H1 (cell line): ENCODE measurements around the gene PIM1. TPM values are rescaled to one million over a fixed set of nuclear protein-coding genes. Genes with fewer than 3 reads are reported as not detected.
A peak's percentile ranks its signal among the peaks of the same experiment; 100 is the strongest.

Experiments used
- CTCF ChIA-PET: fragments of 300-600 bp; sonication (Branson Sonifier 250); formaldehyde crosslinking; loops from one replicate; lab custom pipeline; 2021; ENCODE audit not compliant: partially characterized antibody; lab: Charles Lee
- POLR2A ChIA-PET: fragments of 300-600 bp; sonication (Branson Sonifier 250); formaldehyde crosslinking; loops from one replicate; lab custom pipeline; 2021; ENCODE audit warnings: inconsistent platforms; ENCODE audit not compliant: partially characterized antibody; lab: Charles Lee
- DNase-seq, 2 experiments: peaks; one replicate each; pipeline versions ENCODE4 v3.0.0 to v3.0.0-alpha.2; 2010 to 2022; ENCODE audit warnings: low spot score in 2 of 2, low read depth in 1 of 2, mixed read lengths in 1 of 2
- FAIRE-seq: peaks from 2 replicates; lab custom pipeline; 2011; peaks lifted over from hg19 to GRCh38; lab: Jason Lieb, UNC
- H2AFZ ChIP-seq: 2 replicates; pipeline ENCODE4 v1.8.1; 2012; ENCODE audit warnings: low read length, inconsistent platforms
- H2AK5ac ChIP-seq: 2 replicates; pipeline ENCODE4 v1.6.1; 2013; ENCODE audit warnings: low read depth, low read length
- H2BK120ac ChIP-seq: replicated peaks from 2 replicates; pipeline ENCODE3; 2013; ENCODE audit warnings: low read depth, low read length, inconsistent platforms
- H2BK12ac ChIP-seq: 2 replicates; pipeline ENCODE4 v1.6.1; 2013; ENCODE audit warnings: low read depth, low read length
- H2BK15ac ChIP-seq: 2 replicates; pipeline ENCODE4 v1.6.1; 2013; ENCODE audit warnings: low read length
- H2BK20ac ChIP-seq: 2 replicates; pipeline ENCODE4 v1.6.1; 2013; ENCODE audit warnings: low read length
- H2BK5ac ChIP-seq: 2 replicates; pipeline ENCODE4 v1.6.1; 2013; ENCODE audit warnings: low read depth, low read length
- H3K14ac ChIP-seq: 2 replicates; pipeline ENCODE4 v1.6.1; 2013; ENCODE audit warnings: inconsistent platforms; ENCODE audit not compliant: insufficient read length
- H3K18ac ChIP-seq: 2 replicates; pipeline ENCODE4 v1.6.1; 2013; ENCODE audit warnings: low read length; ENCODE audit errors: extremely low read depth
- H3K23ac ChIP-seq: 2 replicates; pipeline ENCODE4 v1.6.1; 2013; ENCODE audit warnings: inconsistent platforms; ENCODE audit not compliant: insufficient read length
- H3K23me2 ChIP-seq: 2 replicates; pipeline ENCODE4 v1.6.1; 2013; ENCODE audit warnings: low read depth, low read length
- H3K27ac ChIP-seq: 2 replicates; pipeline ENCODE4 v1.6.1; 2011; ENCODE audit warnings: low read depth, low read length, inconsistent platforms
- H3K27me3 ChIP-seq, 4 experiments: replicated peaks in 1 of 4; 1 replicate in 1 of 4; 2 replicates in 3 of 4; pipeline versions ENCODE4 v1.6.1 to v1.8.1; 2011 to 2013; ENCODE audit warnings: low read length in 3 of 4, mild to moderate bottlenecking in 3 of 4, inconsistent platforms in 2 of 4, mixed read lengths in 2 of 4, moderate library complexity in 1 of 4; ENCODE audit not compliant: control insufficient read depth in 3 of 4, insufficient read depth in 3 of 4; ENCODE audit errors: extremely low read depth in 1 of 4
- H3K36me3 ChIP-seq, 4 experiments: 2 replicates each; pipeline versions ENCODE4 v1.6.1 to v1.8.1; 2011 to 2013; ENCODE audit warnings: mild to moderate bottlenecking in 4 of 4, low read length in 3 of 4, moderate library complexity in 2 of 4, control low read depth in 1 of 4, inconsistent platforms in 1 of 4; ENCODE audit not compliant: insufficient read depth in 4 of 4, control insufficient read depth in 2 of 4
- H3K4ac ChIP-seq: replicated peaks from 2 replicates; pipeline ENCODE3; 2013; ENCODE audit warnings: low read length, low read depth, mixed read lengths, inconsistent platforms; ENCODE audit not compliant: insufficient read length
- H3K4me1 ChIP-seq, 4 experiments: replicated peaks in 1 of 4; 1 replicate in 1 of 4; 2 replicates in 3 of 4; pipeline versions ENCODE4 v1.6.1 to v1.8.1; 2011 to 2013; ENCODE audit warnings: low read length in 3 of 4, inconsistent platforms in 2 of 4, mixed read lengths in 1 of 4; ENCODE audit not compliant: insufficient read depth in 4 of 4, control insufficient read depth in 3 of 4
- H3K4me2 ChIP-seq, 2 experiments: 2 replicates each; pipeline versions ENCODE4 v1.6.1 to v1.8.1; 2011 to 2013; ENCODE audit warnings: low read depth in 2 of 2, low read length in 2 of 2, control low read depth in 1 of 2, inconsistent platforms in 1 of 2, mild to moderate bottlenecking in 1 of 2; ENCODE audit not compliant: insufficient read depth in 1 of 2
- H3K4me3 ChIP-seq, 4 experiments: fragments of 200-600, 300-600 bp in 1 of 4; sonication (generic), shearing (Covaris generic), sonication (Bioruptor Twin) in 1 of 4; 2 replicates each; pipeline versions ENCODE4 v1.5.1 to v1.8.1; 2011 to 2016; ENCODE audit warnings: low read length in 4 of 4, low read depth in 3 of 4, control low read depth in 2 of 4, inconsistent platforms in 2 of 4, mild to moderate bottlenecking in 2 of 4, mixed read lengths in 1 of 4, moderate library complexity in 1 of 4; ENCODE audit not compliant: insufficient read depth in 2 of 4; ENCODE audit errors: extremely low read depth in 1 of 4
- H3K56ac ChIP-seq: replicated peaks from 2 replicates; pipeline ENCODE3; 2013; ENCODE audit warnings: low read depth, mild to moderate bottlenecking, mixed read lengths, low read length, inconsistent platforms; ENCODE audit not compliant: insufficient read length
- H3K79me1 ChIP-seq: 2 replicates; pipeline ENCODE4 v1.6.1; 2013; ENCODE audit warnings: low read depth, low read length, control low read depth
- H3K79me2 ChIP-seq, 2 experiments: 2 replicates each; pipeline versions ENCODE4 v1.6.1 to v1.8.1; 2012 to 2013; ENCODE audit warnings: low read length in 2 of 2, mild to moderate bottlenecking in 2 of 2, inconsistent platforms in 1 of 2; ENCODE audit not compliant: insufficient read depth in 2 of 2, control insufficient read depth in 1 of 2
- H3K9ac ChIP-seq, 4 experiments: replicated peaks in 1 of 4; 1 replicate in 1 of 4; 2 replicates in 3 of 4; pipeline versions ENCODE4 v1.6.1 to v1.8.1; 2011 to 2013; ENCODE audit warnings: low read depth in 3 of 4, low read length in 3 of 4, control low read depth in 2 of 4, mild to moderate bottlenecking in 2 of 4, moderate library complexity in 2 of 4, inconsistent platforms in 1 of 4; ENCODE audit errors: extremely low read depth in 1 of 4
- H3K9me3 ChIP-seq, 2 experiments: 2 replicates each; pipeline versions ENCODE4 v1.6.1 to v1.8.1; 2012 to 2013; ENCODE audit warnings: mild to moderate bottlenecking in 2 of 2, moderate library complexity in 2 of 2, control low read depth in 1 of 2, inconsistent platforms in 1 of 2, low read depth in 1 of 2, low read length in 1 of 2, mixed read lengths in 1 of 2; ENCODE audit not compliant: insufficient read depth in 2 of 2
- H4K20me1 ChIP-seq, 2 experiments: replicated peaks in 1 of 2; 2 replicates each; pipeline versions ENCODE3 to v1.8.1; 2011 to 2013; ENCODE audit warnings: inconsistent platforms in 2 of 2, low read length in 2 of 2, mild to moderate bottlenecking in 1 of 2; ENCODE audit not compliant: insufficient read depth in 2 of 2, control insufficient read depth in 1 of 2
- H4K5ac ChIP-seq: 2 replicates; pipeline ENCODE4 v1.6.1; 2013; ENCODE audit warnings: low read length, low read depth, mixed read lengths, inconsistent platforms; ENCODE audit not compliant: insufficient read length
- H4K8ac ChIP-seq: 2 replicates; pipeline ENCODE4 v1.8.0; 2013; ENCODE audit warnings: mild to moderate bottlenecking, moderate library complexity, low read length, inconsistent platforms; ENCODE audit not compliant: insufficient read depth; ENCODE audit errors: extremely low read depth
- H4K91ac ChIP-seq: replicated peaks from 2 replicates; pipeline ENCODE3; 2013; ENCODE audit warnings: low read length, mixed read lengths, inconsistent platforms; ENCODE audit not compliant: insufficient read length
- BCL11A ChIP-seq, 2 experiments: IDR thresholded peaks; one replicate each; pipeline ENCODE4 v1.6.1; 2011; ENCODE audit warnings: low read depth in 2 of 2, low read length in 2 of 2, mild to moderate bottlenecking in 2 of 2
- CHD1 ChIP-seq: IDR thresholded peaks from 2 replicates; pipeline ENCODE4 v1.6.1; 2012; ENCODE audit warnings: low read depth, low read length, improper control_type of control experiment
- RXRA ChIP-seq: IDR thresholded peaks from 2 replicates; pipeline ENCODE4 v1.6.1; 2011; ENCODE audit warnings: low read depth, mild to moderate bottlenecking, low read length, moderate library complexity; ENCODE audit not compliant: insufficient read depth
- SIN3A ChIP-seq, 2 experiments: IDR thresholded peaks in 1 of 2; conservative IDR thresholded peaks in 1 of 2; 2 replicates each; pipeline ENCODE4 v1.6.1; 2011 to 2012; ENCODE audit warnings: low read length in 2 of 2, improper control_type of control experiment in 1 of 2, low read depth in 1 of 2, mild to moderate bottlenecking in 1 of 2
- SIX5 ChIP-seq: IDR thresholded peaks from 2 replicates; pipeline ENCODE4 v1.6.1; 2011; ENCODE audit warnings: mild to moderate bottlenecking, low read depth, low read length
- TEAD4 ChIP-seq: IDR thresholded peaks from 2 replicates; pipeline ENCODE4 v1.6.1; 2012; ENCODE audit warnings: low read depth, low read length, inconsistent platforms, mixed read lengths
- YY1 ChIP-seq: IDR thresholded peaks from 2 replicates; pipeline ENCODE4 v1.6.1; 2011; ENCODE audit warnings: low read depth, mild to moderate bottlenecking, low read length
- WGBS, 2 experiments: shearing (Covaris generic) in 1 of 2; methylation state at CpG; one replicate each; pipeline versions ENCODE4 v1.1.6 to v1.1.7; 2013 to 2015; ENCODE audit warnings: low lambda C conversion rate in 2 of 2, mixed read lengths in 2 of 2, inconsistent platforms in 1 of 2, low coverage in 1 of 2, missing lambda C conversion rate in 1 of 2; ENCODE audit not compliant: insufficient replicate concordance in 2 of 2, insufficient coverage in 1 of 2, insufficient read length in 1 of 2; ENCODE audit errors: extremely low coverage in 1 of 2, missing lambda C conversion rate in 1 of 2; 5-methylcytosine and 5-hydroxymethylcytosine counted together
- polyA plus RNA-seq, 7 experiments: library from polyadenylated mRNA; depleted of rRNA in 3 of 7; stranded (reverse) in 5 of 7; unstranded in 2 of 7; fragments of >200 nt in 5 of 7; fragments of 200-250 nt in 2 of 7; gene quantifications; 1 replicate in 5 of 7; 2 replicates in 1 of 7; 4 replicates in 1 of 7; pipeline versions ENCODE4 v1.2.1 to v1.2.3, GENCODE V29; 2011 to 2013; ENCODE audit warnings: missing spikeins in 2 of 7, mixed read lengths in 2 of 7
- total RNA-seq: library from RNA; stranded (reverse); fragmentation: NEBNext Ultra II Directional; extraction: Animal tissue kit (Norgen Biotek cat#: 25700); gene quantifications from 2 replicates; pipeline ENCODE4 v1.2.1, GENCODE V29; 2021

The PIM1 gene
- total and polyA plus RNA-seq, 2 of the 8 experiments (the other 6 are each of a cell fraction or from before 2014, with no cell fraction given) = 25.5 to 94.9 TPM

DNA sequence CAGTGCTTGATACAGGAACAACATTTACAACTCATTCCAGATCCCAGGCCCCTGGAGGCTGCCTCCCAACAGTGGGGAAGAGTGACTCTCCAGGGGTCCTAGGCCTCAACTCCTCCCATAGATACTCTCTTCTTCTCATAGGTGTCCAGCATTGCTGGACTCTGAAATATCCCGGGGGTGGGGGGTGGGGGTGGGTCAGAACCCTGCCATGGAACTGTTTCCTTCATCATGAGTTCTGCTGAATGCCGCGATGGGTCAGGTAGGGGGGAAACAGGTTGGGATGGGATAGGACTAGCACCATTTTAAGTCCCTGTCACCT is 4.2 kb downstream of the PIM1 start:
- Histone ChIP-seq H3K79me1 (peaks cover 10% of the 10 kb centered on the region), H3K4me2 (peak overlapping the region in 1 of 2 experiments; percentile 25; a peak in 1 of 4 replicates), H4K8ac (no peak overlapping the region), H4K91ac (no peak overlapping the region), H3K56ac (no peak overlapping the region), H3K4me3 (no peak overlapping the region), H2BK120ac (no peak overlapping the region), H3K36me3 (peaks cover 22 to 43% (median 29%) of the 10 kb centered on the region in 4 experiments), H3K18ac (no peak overlapping the region; the same call in 1 of the 2 replicates), H3K14ac (no peak overlapping the region), H2BK12ac (no peak overlapping the region), H2AFZ (no peak overlapping the region), H2BK15ac (no peak overlapping the region), H3K27me3 (no peaks in the 10 kb centered on the region), H4K20me1 (peaks cover 26% of the 10 kb centered on the region in 2 experiments), H2BK5ac (no peak overlapping the region)
- CTCF ChIA-PET = interaction anchor here (1.8 to 9.9 kb wide), 4 partner anchors 13 to 148 kb away, joined by 5 to 192 read pairs (median 46); no protein-coding TSS in a partner anchor
- WGBS, 2 experiments = no CpG with 5 or more reads among the region's 3 CpGs
- FAIRE-seq = no peak
- TF ChIP-seq SIX5 = no peak
- TF ChIP-seq TEAD4 = no peak
- TF ChIP-seq BCL11A (IDR thresholded peaks at IDR 0.05; ENCODE audit: low read depth in 2 of 2, low read length in 2 of 2) = no peak
- no peak for TF ChIP-seq SIN3A (conservative IDR thresholded peaks at IDR 0.05 in 1 of 2, IDR thresholded peaks at IDR 0.05 in 1 of 2; ENCODE audit: low read depth in 1 of 2, low read length in 2 of 2)
- no peak for TF ChIP-seq YY1
- no peak for TF ChIP-seq CHD1
- no peak for TF ChIP-seq RXRA
- TF ChIP-seq, all 59 proteins: peak for 0
- Histone ChIP-seq H3K79me2 (peaks cover 11 to 40% of the 10 kb centered on the region in 2 experiments; a peak in 3 of 4 replicates), H3K9ac (no peak overlapping the region), H2BK20ac (no peak overlapping the region), H4K5ac (no peak overlapping the region), H3K9me3 (no peaks in the 10 kb centered on the region), H2AK5ac (no peak overlapping the region), H3K27ac (no peak overlapping the region), H3K23me2 (peaks cover 5% of the 10 kb centered on the region), H3K4me1 (peaks cover 5 to 8% (median 6%) of the 10 kb centered on the region in 4 experiments; a peak in 5 of 7 replicates), H3K23ac (no peak overlapping the region), H3K4ac (no peak overlapping the region)
- DNase-seq = no peak
- POLR2A ChIA-PET = interaction anchor here (1.3 to 27.8 kb wide), 9 partner anchors 13 to 124 kb away, joined by 3 to 1024 read pairs (median 12); no protein-coding TSS in a partner anchor
